ENCODE measurements around the gene ITGAD. TPM values are rescaled to one million over a fixed set of nuclear protein-coding genes. Genes with fewer than 3 reads are reported as not detected.
A peak's percentile ranks its signal among the peaks of the same experiment; 100 is the strongest.
"Not testable (repeated sequence)": the region's sequence is repeated elsewhere in the genome, so short reads cannot be mapped to it uniquely, and the experiment has no call there.

ITGAD gene
- total RNA-seq, 3 donors from 2014 or later (not counting 1 experiment from before 2014, with no cell fraction given), result 1.0 to 2.9 (median 2.2) TPM

DNA sequence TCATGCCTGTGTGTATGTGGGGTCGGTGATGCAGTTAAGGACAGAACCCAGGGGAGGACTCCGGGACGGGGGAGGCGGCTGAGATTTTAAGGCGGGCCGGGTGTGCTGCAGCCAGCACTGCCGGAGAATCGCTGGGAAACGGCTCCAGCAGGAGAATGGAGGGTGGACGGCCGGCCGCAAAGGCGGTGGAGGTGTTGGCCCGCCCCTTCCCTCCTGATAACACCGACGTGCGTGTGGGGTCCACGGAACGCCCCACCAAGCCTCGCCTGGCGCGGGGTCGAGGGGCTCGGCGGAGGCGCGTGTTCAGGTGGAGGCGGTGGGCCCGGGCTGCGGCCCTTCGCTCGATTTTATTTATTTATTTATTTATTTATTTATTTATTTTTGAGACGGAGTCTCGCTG is 48.8 kb downstream of the ITGAD start:
- no peaks in the 10 kb centered on the region for H3K9me3 Mint-ChIP-seq
- no peak for DNase-seq
- H3K4me1 Mint-ChIP-seq, result peaks cover 14 to 36% of the 10 kb centered on the region in 2 donors

DNA sequence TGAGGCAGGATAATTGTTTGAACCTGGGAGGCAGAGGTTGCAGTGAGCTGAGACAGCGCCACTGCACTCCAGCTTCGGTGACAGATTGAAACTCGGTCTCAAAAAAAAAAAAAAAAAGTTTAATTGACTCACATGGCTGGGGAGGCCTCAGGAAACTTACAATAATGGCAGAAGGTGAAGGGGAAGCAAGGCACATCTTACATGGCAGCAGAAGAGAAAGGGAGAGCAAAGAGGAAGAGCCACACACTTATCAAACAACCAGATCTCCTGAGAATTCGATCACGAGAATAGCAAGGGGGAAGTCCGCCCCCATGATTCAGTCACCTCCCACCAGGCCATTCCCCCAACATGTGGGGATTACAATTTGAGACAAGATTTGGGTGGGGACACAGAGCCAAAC is 52.8 kb downstream of the ITGAD start:
- H3K36me3 ChIP-seq (ENCODE audit: control insufficient read depth, insufficient read depth, low read length); ATAC-seq; H3K9me3 ChIP-seq (ENCODE audit: control insufficient read depth, insufficient read depth, low read length); H3K27ac ChIP-seq (ENCODE audit: low read length); H3K4me3 ChIP-seq (ENCODE audit: low read length); H3K36me3 Mint-ChIP-seq; H3K27me3 Mint-ChIP-seq (ENCODE audit: low read depth in 2 of 2); H3K4me1 ChIP-seq (ENCODE audit: control insufficient read depth, insufficient read depth, low read length); H3K9me3 Mint-ChIP-seq; intact Hi-C loops (cut with micrococcal nuclease); H3K27ac Mint-ChIP-seq; DNase-seq; H3K4me3 Mint-ChIP-seq; H3K27me3 ChIP-seq (ENCODE audit: control insufficient read depth, insufficient read depth, low read length): not testable (repeated sequence)
- H3K4me1 Mint-ChIP-seq, result peaks cover 3 to 21% of the 10 kb centered on the region in 2 donors
- WGBS (ENCODE audit: insufficient coverage), result 97% methylated on average over 3 of the region's 6 CpGs

More for the DNA sequence above, 48.8 kb downstream of the ITGAD start:
- peak overlapping the region in 1 of 2 donors; percentile 53 for H3K27ac Mint-ChIP-seq
- Histone ChIP-seq H3K4me1 (ENCODE audit: control insufficient read depth, insufficient read depth, low read length) (peaks cover 10% of the 10 kb centered on the region), H3K27ac (ENCODE audit: low read length) (no peak overlapping the region), H3K9me3 (ENCODE audit: control insufficient read depth, insufficient read depth, low read length) (no peaks in the 10 kb centered on the region), H3K27me3 (ENCODE audit: control insufficient read depth, insufficient read depth, low read length) (no peaks in the 10 kb centered on the region), H3K36me3 (ENCODE audit: control insufficient read depth, insufficient read depth, low read length) (no peaks in the 10 kb centered on the region), H3K4me3 (ENCODE audit: low read length) (no peak overlapping the region)
- no peaks in the 10 kb centered on the region for H3K36me3 Mint-ChIP-seq
- WGBS (ENCODE audit: insufficient coverage), result 80% methylated on average over 28 of the region's 34 CpGs
- intact Hi-C loops (cut with micrococcal nuclease), result loop anchor here (2.0 to 5.0 kb wide), 5 partner anchors 55 to 457 kb away; partner anchors contain the start of genes HSD3B7 and PYCARD
- TF ChIP-seq, protein P1, sequence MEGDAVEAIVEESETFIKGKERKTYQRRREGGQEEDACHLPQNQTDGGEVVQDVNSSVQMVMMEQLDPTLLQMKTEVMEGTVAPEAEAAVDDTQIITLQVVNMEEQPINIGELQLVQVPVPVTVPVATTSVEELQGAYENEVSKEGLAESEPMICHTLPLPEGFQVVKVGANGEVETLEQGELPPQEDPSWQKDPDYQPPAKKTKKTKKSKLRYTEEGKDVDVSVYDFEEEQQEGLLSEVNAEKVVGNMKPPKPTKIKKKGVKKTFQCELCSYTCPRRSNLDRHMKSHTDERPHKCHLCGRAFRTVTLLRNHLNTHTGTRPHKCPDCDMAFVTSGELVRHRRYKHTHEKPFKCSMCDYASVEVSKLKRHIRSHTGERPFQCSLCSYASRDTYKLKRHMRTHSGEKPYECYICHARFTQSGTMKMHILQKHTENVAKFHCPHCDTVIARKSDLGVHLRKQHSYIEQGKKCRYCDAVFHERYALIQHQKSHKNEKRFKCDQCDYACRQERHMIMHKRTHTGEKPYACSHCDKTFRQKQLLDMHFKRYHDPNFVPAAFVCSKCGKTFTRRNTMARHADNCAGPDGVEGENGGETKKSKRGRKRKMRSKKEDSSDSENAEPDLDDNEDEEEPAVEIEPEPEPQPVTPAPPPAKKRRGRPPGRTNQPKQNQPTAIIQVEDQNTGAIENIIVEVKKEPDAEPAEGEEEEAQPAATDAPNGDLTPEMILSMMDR (IDR thresholded peaks at IDR 0.05), result no peak
- no peak for ATAC-seq
- H3K4me3 Mint-ChIP-seq, result peak overlapping the region; percentile 89
- H3K27me3 Mint-ChIP-seq (ENCODE audit: low read depth in 2 of 2), result no peaks in the 10 kb centered on the region

DNA sequence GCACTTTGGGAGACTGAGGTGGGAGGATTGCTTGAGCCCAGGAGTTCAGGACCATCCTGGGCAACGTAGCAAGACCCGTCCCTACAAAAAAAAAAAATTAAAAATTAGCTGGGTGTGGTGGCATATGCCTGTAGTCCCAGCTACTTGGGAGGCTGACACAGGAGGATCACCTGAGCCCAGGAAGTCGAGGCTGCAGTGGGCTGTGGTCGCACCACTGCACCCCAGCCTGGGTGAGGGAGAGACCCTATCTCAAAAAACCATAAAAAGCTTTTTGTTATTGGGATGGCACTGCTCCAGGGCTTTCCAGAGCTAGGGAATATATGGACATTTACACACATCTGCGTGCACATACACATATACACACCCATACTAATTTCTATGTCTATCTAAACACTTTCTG is 58.1 kb downstream of the ITGAD start:
- TF ChIP-seq, protein P1 (IDR thresholded peaks at IDR 0.05), result no peak
- peak overlapping the region in 1 of 2 donors; percentile 29 for H3K27ac Mint-ChIP-seq
- H3K4me3 Mint-ChIP-seq, result no peak overlapping the region

DNA sequence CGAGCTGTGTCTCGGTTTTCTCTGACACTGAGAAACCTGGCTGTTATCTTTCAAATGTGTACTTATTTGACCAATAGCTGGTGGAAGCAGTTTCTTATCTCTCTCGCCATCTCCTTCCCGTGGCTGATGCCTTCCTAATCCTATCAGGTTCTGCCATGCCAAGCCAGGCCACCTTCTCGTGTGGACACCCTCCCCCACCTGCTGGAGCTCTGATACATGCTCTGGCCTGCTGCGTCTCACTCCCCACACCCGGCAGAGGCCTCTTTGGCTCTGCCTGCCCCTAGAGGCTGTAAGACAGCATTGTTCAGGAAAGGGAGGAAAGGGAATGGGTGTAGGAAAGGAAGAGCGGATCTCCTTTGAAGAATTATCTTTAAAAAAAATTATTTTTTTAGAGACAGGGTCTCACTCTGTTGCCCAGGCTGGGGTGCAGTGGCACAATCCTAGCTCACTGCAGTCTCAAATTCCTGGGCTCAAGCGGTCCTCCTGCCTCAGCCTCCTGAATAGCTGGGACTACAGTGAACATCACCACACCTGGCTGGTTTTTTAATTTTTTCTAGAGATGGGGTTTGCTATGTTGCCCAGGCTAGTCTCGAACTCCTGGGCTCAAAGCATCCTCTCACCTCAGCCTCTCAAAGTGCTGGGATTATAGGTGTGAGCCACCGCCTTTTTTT is 58.7 kb downstream of the ITGAD start:
- Histone ChIP-seq H3K4me1 (ENCODE audit: control insufficient read depth, insufficient read depth, low read length) (peaks cover 34% of the 10 kb centered on the region), H3K36me3 (ENCODE audit: control insufficient read depth, insufficient read depth, low read length) (peaks cover 2% of the 10 kb centered on the region), H3K9me3 (ENCODE audit: control insufficient read depth, insufficient read depth, low read length) (no peaks in the 10 kb centered on the region), H3K27ac (ENCODE audit: low read length) (no peak overlapping the region), H3K27me3 (ENCODE audit: control insufficient read depth, insufficient read depth, low read length) (no peaks in the 10 kb centered on the region), H3K4me3 (ENCODE audit: low read length) (no peak overlapping the region)
- intact Hi-C loops (cut with micrococcal nuclease), result loop anchor here (10.0 kb wide), 1 partner anchor 263 kb away; a partner anchor contains a TSS
- peak in 2 of 3 donors; percentile 36 to 57 for ATAC-seq
- no peak for DNase-seq
- Mint-ChIP-seq H3K4me1 (peaks cover 28 to 34% of the 10 kb centered on the region in 2 donors), H3K4me3 (no peak overlapping the region), H3K9me3 (no peaks in the 10 kb centered on the region), H3K27me3 (ENCODE audit: low read depth in 2 of 2) (no peaks in the 10 kb centered on the region), H3K36me3 (no peaks in the 10 kb centered on the region), H3K27ac (peak overlapping the region in 1 of 2 donors; percentile 29)
- TF ChIP-seq, protein P1 (IDR thresholded peaks at IDR 0.05), result no peak
- WGBS (ENCODE audit: insufficient coverage), result 64% methylated on average over 9 of the region's 11 CpGs

More for the DNA sequence above, 58.1 kb downstream of the ITGAD start:
- peaks cover 28% of the 10 kb centered on the region for H3K4me1 ChIP-seq (ENCODE audit: control insufficient read depth, insufficient read depth, low read length)
- H3K36me3 ChIP-seq (ENCODE audit: control insufficient read depth, insufficient read depth, low read length), result no peaks in the 10 kb centered on the region
- peaks cover 28 to 34% of the 10 kb centered on the region in 2 donors for H3K4me1 Mint-ChIP-seq
- no peaks in the 10 kb centered on the region for H3K9me3 Mint-ChIP-seq
- no peak for DNase-seq
- ATAC-seq, result no peak
- H3K4me3 ChIP-seq (ENCODE audit: low read length), result no peak overlapping the region
- no peaks in the 10 kb centered on the region for H3K27me3 Mint-ChIP-seq (ENCODE audit: low read depth in 2 of 2)
- no peak overlapping the region for H3K27ac ChIP-seq (ENCODE audit: low read length)
- no peaks in the 10 kb centered on the region for H3K36me3 Mint-ChIP-seq
- no peaks in the 10 kb centered on the region for H3K9me3 ChIP-seq (ENCODE audit: control insufficient read depth, insufficient read depth, low read length)
- intact Hi-C loops (cut with micrococcal nuclease), result loop anchor here (10.0 kb wide), 1 partner anchor 264 kb away; a partner anchor contains a TSS
- WGBS (ENCODE audit: insufficient coverage), result 85% methylated on average over 5 of the region's 5 CpGs
- no peaks in the 10 kb centered on the region for H3K27me3 ChIP-seq (ENCODE audit: control insufficient read depth, insufficient read depth, low read length)
